Tibial nerve (tissue), 4 donors: ENCODE data around the gene FBF1. TPM values are rescaled to one million over a fixed set of nuclear protein-coding genes. Genes with fewer than 3 reads are reported as not detected.

Experiments
- DNase-seq, 2 donors: peaks; one replicate each; pipeline ENCODE4 v3.0.0-alpha.2; 2019; ENCODE audit warnings: low spot score in 2 of 2
- H3K27ac ChIP-seq, 4 donors: fragments of 200-600 bp; sonication (generic) in 3 of 4; one replicate each; pipeline ENCODE4 v1.5.1; 2017 to 2019; ENCODE audit warnings: mild to moderate bottlenecking in 1 of 4
- H3K27me3 ChIP-seq, 2 donors: fragments of 200-600 bp; sonication (generic) in 1 of 2; one replicate each; pipeline versions ENCODE4 v1.5.1 to v1.6.0; 2017 to 2019
- H3K36me3 ChIP-seq, 3 donors: fragments of 200-600 bp; sonication (generic); one replicate each; pipeline ENCODE4 v1.5.1; 2018 to 2019
- H3K4me1 ChIP-seq, 4 donors: fragments of 200-600 bp; sonication (generic) in 3 of 4; one replicate each; pipeline ENCODE4 v1.5.1; 2017 to 2019
- H3K4me3 ChIP-seq, 4 donors: fragments of 200-600 bp; sonication (generic) in 3 of 4; one replicate each; pipeline ENCODE4 v1.5.1; 2017 to 2019; ENCODE audit warnings: mild to moderate bottlenecking in 1 of 4, moderate library complexity in 1 of 4
- H3K9me3 ChIP-seq, 4 donors: fragments of 200-600 bp; sonication (generic) in 3 of 4; one replicate each; pipeline ENCODE4 v1.5.1; 2017 to 2019
- EP300 ChIP-seq, 2 donors: sonication (generic); formaldehyde crosslinking; IDR thresholded peaks; one replicate each; pipeline ENCODE4 v1.6.1; 2017; ENCODE audit warnings: antibody characterized with exemption in 2 of 2, mild to moderate bottlenecking in 1 of 2
- POLR2A ChIP-seq, 2 donors: fragments of 450-650 bp; IDR thresholded peaks; one replicate each; pipeline ENCODE4 v1.6.1; 2017; ENCODE audit warnings: antibody characterized with exemption in 2 of 2, mild to moderate bottlenecking in 2 of 2, moderate library complexity in 2 of 2
- WGBS, 2 donors: methylation state at CpG; one replicate each; pipeline ENCODE4 v1.1.5; 2018; 5-methylcytosine and 5-hydroxymethylcytosine counted together
- total RNA-seq, 4 donors: library from RNA; depleted of rRNA; stranded (reverse); fragments of >200 nt; gene quantifications; one replicate each; pipeline ENCODE4 v1.1.0, GENCODE V29; 2016
- TF ChIP-seq, protein P1 (sequence below), 5 experiments: fragments of 200-600 bp in 3 of 5; fragments of 450-650 bp in 2 of 5; sonication (generic) in 3 of 5; IDR thresholded peaks; one replicate each; pipeline ENCODE4 v1.5.1; 2016 to 2019; ENCODE audit warnings: antibody characterized with exemption in 5 of 5, mild to moderate bottlenecking in 3 of 5, moderate library complexity in 2 of 5

Gene FBF1
- total RNA-seq, 4 donors from 2014 or later: 19.9 to 32.4 (median 25.7) TPM

DNA sequence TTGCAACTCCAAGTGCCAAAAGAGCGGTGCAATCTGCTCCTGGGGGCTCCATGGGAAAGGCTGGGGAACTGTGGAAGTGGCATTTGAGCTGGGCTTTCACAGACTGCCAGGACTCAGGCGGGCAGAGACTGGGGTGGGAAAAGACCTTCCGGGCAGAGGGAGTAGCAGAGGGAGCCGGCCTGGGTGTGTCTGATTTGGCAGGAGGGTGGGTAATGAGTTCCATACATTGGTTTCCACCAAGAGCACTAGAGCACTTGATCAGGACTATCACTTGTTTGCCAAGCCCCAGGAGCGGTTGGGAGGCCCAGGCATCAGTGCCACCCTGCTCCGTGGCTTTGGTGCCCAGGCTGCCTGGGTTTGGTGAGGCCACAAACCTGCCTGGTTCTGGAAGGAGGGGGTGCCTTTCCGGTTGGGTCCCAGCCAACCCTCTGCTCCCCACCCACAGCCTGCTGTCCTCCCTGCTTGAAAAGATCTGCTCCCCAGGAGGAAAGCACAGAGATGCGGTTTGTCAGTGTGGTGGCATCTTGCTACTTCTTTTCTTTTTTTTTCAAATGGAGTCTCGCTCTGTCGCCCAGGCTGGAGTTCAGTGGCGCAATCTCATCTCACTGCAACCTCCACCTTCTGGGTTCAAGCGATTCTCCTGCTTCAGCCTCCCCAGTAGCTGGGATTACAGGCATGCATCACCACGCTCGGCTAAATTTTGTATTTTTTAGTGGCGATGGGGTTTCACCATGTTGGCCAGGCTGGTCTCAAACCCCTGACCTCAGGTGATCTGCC is 59.0 kb downstream of the FBF1 start:
- TF ChIP-seq EP300 (IDR thresholded peaks at IDR 0.05) (no peak), POLR2A (IDR thresholded peaks at IDR 0.05) (no peak)
- TF ChIP-seq, protein P1, sequence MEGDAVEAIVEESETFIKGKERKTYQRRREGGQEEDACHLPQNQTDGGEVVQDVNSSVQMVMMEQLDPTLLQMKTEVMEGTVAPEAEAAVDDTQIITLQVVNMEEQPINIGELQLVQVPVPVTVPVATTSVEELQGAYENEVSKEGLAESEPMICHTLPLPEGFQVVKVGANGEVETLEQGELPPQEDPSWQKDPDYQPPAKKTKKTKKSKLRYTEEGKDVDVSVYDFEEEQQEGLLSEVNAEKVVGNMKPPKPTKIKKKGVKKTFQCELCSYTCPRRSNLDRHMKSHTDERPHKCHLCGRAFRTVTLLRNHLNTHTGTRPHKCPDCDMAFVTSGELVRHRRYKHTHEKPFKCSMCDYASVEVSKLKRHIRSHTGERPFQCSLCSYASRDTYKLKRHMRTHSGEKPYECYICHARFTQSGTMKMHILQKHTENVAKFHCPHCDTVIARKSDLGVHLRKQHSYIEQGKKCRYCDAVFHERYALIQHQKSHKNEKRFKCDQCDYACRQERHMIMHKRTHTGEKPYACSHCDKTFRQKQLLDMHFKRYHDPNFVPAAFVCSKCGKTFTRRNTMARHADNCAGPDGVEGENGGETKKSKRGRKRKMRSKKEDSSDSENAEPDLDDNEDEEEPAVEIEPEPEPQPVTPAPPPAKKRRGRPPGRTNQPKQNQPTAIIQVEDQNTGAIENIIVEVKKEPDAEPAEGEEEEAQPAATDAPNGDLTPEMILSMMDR (IDR thresholded peaks at IDR 0.05): no peak
- H3K4me3 ChIP-seq: no peak overlapping the region
- DNase-seq: no peak
- peaks cover 0 to 18% (median 8%) of the 10 kb centered on the region in 4 donors for H3K4me1 ChIP-seq
- no peaks in the 10 kb centered on the region for H3K36me3 ChIP-seq
- H3K9me3 ChIP-seq: no peaks in the 10 kb centered on the region
- WGBS, 2 donors: 85% methylated on average over 15 of the region's 15 CpGs
- H3K27ac ChIP-seq: no peak overlapping the region
- H3K27me3 ChIP-seq: no peaks in the 10 kb centered on the region

- Histone ChIP-seq H3K4me1 (peaks cover 6 to 34% (median 24%) of the 10 kb centered on the region in 4 donors), H3K27me3 (no peaks in the 10 kb centered on the region), H3K36me3 (peaks cover 0 to 9% (median 0%) of the 10 kb centered on the region in 3 donors), H3K27ac (peak overlapping the region in 1 of 4 donors; percentile 20), H3K4me3 (no peak overlapping the region), H3K9me3 (no peaks in the 10 kb centered on the region)
- DNase-seq: no peak
- WGBS, 2 donors: 69 to 84% methylated on average over 7 of the region's 7 CpGs
- no peak for TF ChIP-seq POLR2A (IDR thresholded peaks at IDR 0.05)
Observed at GRCh38 chr17:75880266-75880665, 60.6 kb downstream of the FBF1 start.

DNA sequence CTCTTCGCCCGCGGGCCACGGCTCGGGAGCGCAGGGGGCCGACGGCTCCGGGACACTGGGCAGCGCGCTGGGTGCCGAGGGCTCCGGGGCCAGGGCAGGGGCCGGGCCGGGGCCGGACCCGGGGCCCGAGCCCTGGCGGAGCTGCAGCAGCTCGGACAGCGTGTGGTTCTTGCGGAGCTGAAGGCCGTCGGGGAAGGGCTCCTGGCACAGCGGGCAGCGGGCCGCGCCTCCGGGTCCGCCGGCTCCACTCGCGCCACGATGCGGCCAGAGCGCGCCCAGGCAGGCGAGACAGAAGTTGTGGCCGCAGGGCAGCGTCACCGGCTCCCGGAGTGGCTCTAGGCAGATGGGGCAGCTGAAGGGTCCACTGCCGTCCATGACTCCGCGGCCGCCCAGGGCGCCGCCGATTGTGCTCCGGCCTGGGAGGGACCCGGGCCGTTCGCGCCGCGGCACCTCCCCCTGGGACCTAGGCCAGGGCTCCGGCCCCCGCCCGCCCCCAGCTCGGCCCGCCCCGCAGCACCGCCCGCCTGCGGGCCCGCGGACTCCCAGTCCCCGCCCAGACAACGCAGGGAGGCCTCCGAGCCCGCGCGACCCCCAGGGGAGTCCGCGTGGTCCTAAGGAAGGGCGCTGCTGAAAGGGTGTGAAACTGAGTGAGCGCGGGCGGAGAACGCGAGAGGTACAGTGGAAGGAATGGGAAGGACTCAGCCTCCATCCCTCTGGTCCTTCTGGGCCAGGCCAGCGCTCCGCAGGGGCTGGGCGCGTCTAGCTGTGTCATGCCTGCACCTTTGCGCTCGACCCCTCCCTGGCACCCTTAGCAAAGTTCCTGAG is 62.5 kb downstream of the FBF1 start, which contains the start of gene TRIM47:
TRIM47 (minus strand) TSS at position 408 of the 825 bp plus-strand sequence; CDS start at position 375, 33 bp downstream.
- H3K27me3 ChIP-seq: no peaks in the 10 kb centered on the region
- TF ChIP-seq, protein P1 (IDR thresholded peaks at IDR 0.05): peak in 2 of 5 experiments; percentile 14 to 43
- peak in 1 of 2 donors; percentile 81 for TF ChIP-seq EP300 (IDR thresholded peaks at IDR 0.05)
- TF ChIP-seq POLR2A (IDR thresholded peaks at IDR 0.05): peak; percentile 66 to 85
- peak; percentile 43 to 55 for DNase-seq
- H3K27ac ChIP-seq: peak within 1 kb of the TSS; percentile 86 to 99 (median 92)
- H3K4me1 ChIP-seq: peaks cover 6 to 53% (median 41%) of the 10 kb centered on the region in 4 donors
- H3K36me3 ChIP-seq: peaks cover 0 to 24% (median 0%) of the 10 kb centered on the region in 3 donors
- H3K4me3 ChIP-seq: peak within 1 kb of the TSS; percentile 60 to 80 (median 70)
- H3K9me3 ChIP-seq: no peaks in the 10 kb centered on the region
- 1 to 4% methylated on average over 43 of the region's 87 CpGs for WGBS, 2 donors

GRCh38 chr17:75877752-75878173 is 63.1 kb downstream of the FBF1 start:
- Histone ChIP-seq H3K4me3 (peak overlapping the region; percentile 60 to 80 (median 70)), H3K27me3 (no peaks in the 10 kb centered on the region), H3K9me3 (no peaks in the 10 kb centered on the region), H3K36me3 (peaks cover 0 to 24% (median 0%) of the 10 kb centered on the region in 3 donors), H3K4me1 (peaks cover 6 to 59% (median 47%) of the 10 kb centered on the region in 4 donors), H3K27ac (peak overlapping the region; percentile 86 to 99 (median 92))
- 0% methylated on average over 32 to 46 of the region's 56 CpGs for WGBS, 2 donors
- DNase-seq: peak; percentile 47 to 50
- TF ChIP-seq EP300 (IDR thresholded peaks at IDR 0.05): no peak
- TF ChIP-seq POLR2A (IDR thresholded peaks at IDR 0.05): no peak
- TF ChIP-seq, protein P1 (IDR thresholded peaks at IDR 0.05): peak; percentile 38 to 69 (median 51)

DNA sequence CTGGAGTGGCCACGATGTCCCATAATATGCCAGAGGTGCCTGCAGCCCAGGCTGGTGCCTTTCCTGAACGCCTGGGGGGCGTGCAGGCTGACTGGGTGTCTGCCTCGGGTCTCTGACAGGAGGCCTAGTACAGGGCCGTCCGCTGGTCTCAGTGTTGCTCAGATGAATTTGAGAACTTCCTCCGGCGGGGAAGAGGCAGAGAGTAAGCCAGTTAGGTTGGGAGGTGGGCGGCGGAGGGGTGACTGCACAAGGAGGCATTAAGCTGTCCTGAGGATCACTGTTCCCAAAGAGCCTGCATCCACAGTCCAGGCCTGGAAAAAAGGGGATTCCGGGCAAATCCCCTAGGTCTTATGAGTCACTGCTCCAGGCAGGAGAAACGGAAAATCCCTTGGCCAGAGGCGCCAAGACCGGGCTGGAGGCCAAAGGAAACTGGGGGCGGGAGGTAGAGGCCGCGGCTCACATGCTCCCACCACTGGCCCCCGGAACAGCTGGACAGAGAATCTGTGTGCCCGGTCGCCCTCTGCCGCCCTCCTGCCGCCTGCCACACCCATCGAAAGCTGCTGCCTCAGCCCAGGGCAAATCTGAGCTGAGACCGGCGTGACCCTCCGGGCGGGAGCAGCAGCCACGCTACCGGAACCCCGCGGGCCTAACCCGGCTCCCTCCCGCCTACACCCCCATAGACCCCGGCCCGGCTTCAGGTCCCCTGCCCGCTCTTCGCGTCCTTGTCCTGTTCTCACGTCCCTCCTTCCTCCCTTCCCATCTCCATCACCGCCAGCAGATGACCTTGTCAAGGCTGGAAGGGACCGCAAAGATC is 63.7 kb downstream of the FBF1 start:
- peak; percentile 92 to 96 for DNase-seq
- 2 to 3% methylated on average over 33 to 36 of the region's 41 CpGs for whole genome bisulfite sequencing, 2 donors
- Histone ChIP-seq H3K4me3 (peak overlapping the region; percentile 60 to 80 (median 70)), H3K9me3 (no peaks in the 10 kb centered on the region), H3K4me1 (peaks cover 9 to 61% (median 53%) of the 10 kb centered on the region in 4 donors), H3K36me3 (peaks cover 0 to 24% (median 0%) of the 10 kb centered on the region in 3 donors), H3K27ac (peak overlapping the region; percentile 86 to 99 (median 92)), H3K27me3 (no peaks in the 10 kb centered on the region)
- TF ChIP-seq EP300 (IDR thresholded peaks at IDR 0.05): peak; percentile 66 to 98
- TF ChIP-seq, protein P1 (IDR thresholded peaks at IDR 0.05): peak in 2 of 5 experiments; percentile 5 to 36
- TF ChIP-seq POLR2A (IDR thresholded peaks at IDR 0.05): peak in 1 of 2 donors; percentile 49
